Measurements from ENCODE around the gene HSD17B2. TPM values are rescaled to one million over a fixed set of nuclear protein-coding genes. Genes with fewer than 3 reads are reported as not detected.

Gene HSD17B2
- total and polyA plus RNA-seq, 9 donors, result 0.12 to 4.5 (median 0.59) TPM; not detected in 4

DNA sequence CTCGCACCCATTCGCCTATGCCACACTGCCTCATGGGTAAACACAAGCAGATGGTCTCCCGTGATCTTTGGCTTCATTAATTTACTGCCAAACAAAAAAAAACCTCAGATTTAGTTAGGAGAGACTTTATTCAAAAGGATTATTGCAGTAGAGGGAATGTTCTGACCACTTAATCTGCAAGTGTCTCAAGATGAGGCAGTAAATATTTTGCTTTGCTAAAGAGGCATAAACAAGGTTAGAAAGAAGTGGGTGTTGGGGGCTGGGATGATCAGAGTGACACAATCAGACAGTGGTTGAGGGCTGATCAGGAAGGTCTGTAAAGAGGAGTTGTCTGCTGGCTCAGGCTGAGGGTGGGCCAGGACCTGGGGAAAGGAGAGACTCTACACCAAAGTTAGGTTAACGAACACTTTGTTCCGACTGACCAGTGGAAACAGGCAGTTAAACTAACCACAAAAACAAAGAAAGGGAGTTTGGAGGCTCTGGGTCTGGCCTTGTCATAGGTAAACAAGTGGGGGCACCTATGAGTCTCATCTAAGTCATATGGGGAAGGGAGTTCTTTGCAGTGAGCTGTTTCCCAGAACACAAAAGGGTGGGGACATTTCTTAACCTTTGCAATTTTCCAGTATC, 28.5 kb downstream of the HSD17B2 start:
- no peak overlapping the region for H3K4me3 ChIP-seq
- no peaks in the 10 kb centered on the region for H3K9me3 ChIP-seq
- no peak overlapping the region for H3K27ac ChIP-seq
- WGBS, 3 donors, result 45 to 60% (median 56%) methylated on average over 5 of the region's 5 CpGs
- no peak for DNase-seq
- TF ChIP-seq POLR2A (IDR thresholded peaks at IDR 0.05), result no peak
- TF ChIP-seq, protein P1, sequence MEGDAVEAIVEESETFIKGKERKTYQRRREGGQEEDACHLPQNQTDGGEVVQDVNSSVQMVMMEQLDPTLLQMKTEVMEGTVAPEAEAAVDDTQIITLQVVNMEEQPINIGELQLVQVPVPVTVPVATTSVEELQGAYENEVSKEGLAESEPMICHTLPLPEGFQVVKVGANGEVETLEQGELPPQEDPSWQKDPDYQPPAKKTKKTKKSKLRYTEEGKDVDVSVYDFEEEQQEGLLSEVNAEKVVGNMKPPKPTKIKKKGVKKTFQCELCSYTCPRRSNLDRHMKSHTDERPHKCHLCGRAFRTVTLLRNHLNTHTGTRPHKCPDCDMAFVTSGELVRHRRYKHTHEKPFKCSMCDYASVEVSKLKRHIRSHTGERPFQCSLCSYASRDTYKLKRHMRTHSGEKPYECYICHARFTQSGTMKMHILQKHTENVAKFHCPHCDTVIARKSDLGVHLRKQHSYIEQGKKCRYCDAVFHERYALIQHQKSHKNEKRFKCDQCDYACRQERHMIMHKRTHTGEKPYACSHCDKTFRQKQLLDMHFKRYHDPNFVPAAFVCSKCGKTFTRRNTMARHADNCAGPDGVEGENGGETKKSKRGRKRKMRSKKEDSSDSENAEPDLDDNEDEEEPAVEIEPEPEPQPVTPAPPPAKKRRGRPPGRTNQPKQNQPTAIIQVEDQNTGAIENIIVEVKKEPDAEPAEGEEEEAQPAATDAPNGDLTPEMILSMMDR (IDR thresholded peaks at IDR 0.05), result no peak
- no peak for TF ChIP-seq EP300 (IDR thresholded peaks at IDR 0.05)
- H3K36me3 ChIP-seq, result no peaks in the 10 kb centered on the region
- intact Hi-C loops (cut with DNase I), result no loop called here
- no peaks in the 10 kb centered on the region for H3K4me1 ChIP-seq (ENCODE audit: insufficient read depth)
- H3K27me3 ChIP-seq, result no peaks in the 10 kb centered on the region

- no peak overlapping the region for H3K4me3 ChIP-seq
- DNase-seq, result no peak
- no peaks in the 10 kb centered on the region for H3K27me3 ChIP-seq
- 36 to 45% (median 41%) methylated on average over 6 of the region's 6 CpGs for WGBS, 3 donors
- H3K4me1 ChIP-seq (ENCODE audit: insufficient read depth), result no peaks in the 10 kb centered on the region
- no peaks in the 10 kb centered on the region for H3K9me3 ChIP-seq
- no peak overlapping the region for H3K27ac ChIP-seq
- TF ChIP-seq, protein P1 (IDR thresholded peaks at IDR 0.05), result no peak
- no peak for TF ChIP-seq POLR2A (IDR thresholded peaks at IDR 0.05)
- TF ChIP-seq EP300 (IDR thresholded peaks at IDR 0.05), result no peak
- intact Hi-C loops (cut with DNase I), result no loop called here
- no peaks in the 10 kb centered on the region for H3K36me3 ChIP-seq
These were observed 32.2 kb downstream of the HSD17B2 start for GRCh38 chr16:82067042-82067803.

- 55 to 66% (median 62%) methylated on average over 10 of the region's 10 CpGs for WGBS, 3 donors
- intact Hi-C loops (cut with DNase I), result no loop called here
- Histone ChIP-seq H3K36me3 (no peaks in the 10 kb centered on the region), H3K4me1 (ENCODE audit: insufficient read depth) (no peaks in the 10 kb centered on the region), H3K4me3 (no peak overlapping the region), H3K27ac (no peak overlapping the region), H3K27me3 (no peaks in the 10 kb centered on the region), H3K9me3 (no peaks in the 10 kb centered on the region)
- DNase-seq, result no peak
- TF ChIP-seq EP300 (IDR thresholded peaks at IDR 0.05), result no peak
- TF ChIP-seq, protein P1 (IDR thresholded peaks at IDR 0.05), result no peak
- TF ChIP-seq POLR2A (IDR thresholded peaks at IDR 0.05), result no peak
These were observed 32.8 kb downstream of the HSD17B2 start for GRCh38 chr16:82067804-82068325.

DNA sequence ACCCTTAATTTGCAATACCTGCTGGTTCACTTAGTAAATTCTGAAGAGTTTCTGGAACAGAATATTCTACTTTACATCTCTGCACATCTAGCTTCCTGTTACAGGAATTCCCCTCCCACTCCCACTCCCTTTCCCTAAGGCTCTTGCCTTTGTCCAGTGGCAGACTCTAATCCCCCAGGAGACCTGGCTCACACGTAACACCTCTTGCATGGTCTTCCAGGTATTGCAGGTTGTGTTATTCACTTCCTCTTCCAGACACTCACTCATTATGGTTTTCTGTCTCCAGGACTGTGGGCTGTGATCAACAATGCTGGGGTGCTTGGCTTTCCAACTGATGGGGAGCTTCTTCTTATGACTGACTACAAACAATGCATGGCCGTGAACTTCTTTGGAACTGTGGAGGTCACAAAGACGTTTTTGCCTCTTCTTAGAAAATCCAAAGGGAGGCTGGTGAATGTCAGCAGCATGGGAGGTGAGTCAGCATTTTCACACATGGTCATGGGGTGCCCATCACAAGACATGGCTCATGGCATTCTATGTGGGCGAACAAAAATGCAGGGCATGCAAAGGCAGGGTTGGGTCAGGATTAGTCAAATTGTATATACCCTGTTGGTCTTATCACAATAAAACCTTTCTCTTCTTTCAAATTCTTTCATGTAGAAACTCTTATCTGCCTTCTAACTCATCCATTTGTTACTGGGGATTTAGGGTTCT, 35.8 kb downstream of the HSD17B2 start:
- H3K36me3 ChIP-seq, result no peaks in the 10 kb centered on the region
- H3K27me3 ChIP-seq, result no peaks in the 10 kb centered on the region
- 65 to 78% (median 71%) methylated on average over 4 of the region's 4 CpGs for WGBS, 3 donors
- H3K27ac ChIP-seq, result no peak overlapping the region
- H3K9me3 ChIP-seq, result no peaks in the 10 kb centered on the region
- no peak for DNase-seq
- intact Hi-C loops (cut with DNase I), result no loop called here
- no peaks in the 10 kb centered on the region for H3K4me1 ChIP-seq (ENCODE audit: insufficient read depth)
- TF ChIP-seq, protein P1 (IDR thresholded peaks at IDR 0.05), result no peak
- TF ChIP-seq EP300 (IDR thresholded peaks at IDR 0.05), result no peak
- no peak for TF ChIP-seq POLR2A (IDR thresholded peaks at IDR 0.05)
- no peak overlapping the region for H3K4me3 ChIP-seq
